Measurements from ENCODE around the gene DIS3. TPM values are rescaled to one million over a fixed set of nuclear protein-coding genes. Genes with fewer than 3 reads are reported as not detected.

DIS3 gene
- total and polyA plus RNA-seq, 2 of the 4 experiments (the other 2 are of a cell fraction) = 19.3 to 33.3 TPM

DNA sequence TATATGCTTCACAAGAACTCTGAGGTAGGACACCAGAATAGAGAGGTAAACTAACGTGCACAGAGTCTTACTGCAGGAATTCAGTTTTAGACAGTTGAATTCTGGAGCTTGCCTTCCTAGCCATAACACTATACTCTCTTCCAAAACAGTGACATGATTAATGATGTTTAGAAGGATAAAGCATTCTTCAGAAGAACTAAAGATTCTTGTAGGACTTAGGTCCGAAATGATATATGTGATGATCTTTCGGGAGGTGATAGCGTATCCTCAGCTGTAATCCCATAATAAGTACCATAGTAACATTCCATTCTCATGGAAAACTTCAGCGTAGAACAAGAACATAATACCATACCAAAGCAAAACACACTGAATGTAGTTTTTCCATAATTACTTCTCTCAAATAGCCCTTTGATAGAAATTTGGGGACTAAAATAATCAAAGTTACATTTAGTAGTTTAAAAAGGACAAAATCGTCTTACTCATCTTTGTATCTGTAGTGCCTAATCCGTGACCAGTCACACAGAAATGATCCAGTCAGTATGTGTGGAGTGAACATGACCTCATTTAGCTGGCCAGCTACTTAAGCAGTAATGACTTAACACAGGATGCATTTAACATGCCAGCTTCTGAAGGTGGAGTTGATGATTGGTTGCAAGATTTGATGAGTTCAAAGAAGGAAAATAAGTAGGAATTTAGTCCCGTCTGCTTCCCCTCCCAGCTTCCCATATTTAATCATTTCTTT, 38.6 kb upstream of the DIS3 start:
- Histone ChIP-seq H3K56ac (ENCODE audit: extremely low read depth, insufficient read depth, low read length) (no peak overlapping the region), H3K27me3 (ENCODE audit: control insufficient read depth, insufficient read depth, low read length) (no peaks in the 10 kb centered on the region), H4K91ac (ENCODE audit: insufficient read depth, low read depth, low read length) (no peak overlapping the region), H3K18ac (ENCODE audit: low read depth, low read length) (no peak overlapping the region), H3K9ac (ENCODE audit: low read depth, low read length) (no peak overlapping the region), H3K79me1 (ENCODE audit: low read depth in 1 of 2, low read length in 2 of 2) (no peaks in the 10 kb centered on the region; a peak in 2 of 4 replicates), H3K4me3 (ENCODE audit: insufficient read depth, low read depth, low read length) (no peak overlapping the region), H2BK15ac (ENCODE audit: low read depth, low read length) (no peak overlapping the region), H3K14ac (replicated peaks; ENCODE audit: low read depth, low read length) (no peak overlapping the region), H2AFZ (replicated peaks; ENCODE audit: low read length, poor library complexity) (no peak overlapping the region), H3K23ac (ENCODE audit: low read depth, low read length) (no peak overlapping the region), H3K9me1 (ENCODE audit: insufficient read depth, low read length) (no peaks in the 10 kb centered on the region), H3K4ac (ENCODE audit: low read depth, low read length) (no peak overlapping the region), H3K4me2 (ENCODE audit: low read depth, low read length) (no peak overlapping the region), H4K8ac (ENCODE audit: low read depth in 2 of 2, low read length in 2 of 2) (no peak overlapping the region), H2AK9ac (replicated peaks; ENCODE audit: low read depth, low read length, poor library complexity) (no peak overlapping the region), H2BK120ac (ENCODE audit: low read depth, low read length) (no peak overlapping the region), H3K9me3 (ENCODE audit: control insufficient read depth, insufficient read depth, low read length) (no peaks in the 10 kb centered on the region), H2BK5ac (ENCODE audit: low read depth, low read length, poor library complexity, severe bottlenecking) (no peak overlapping the region), H4K20me1 (ENCODE audit: insufficient read depth, low read length) (no peaks in the 10 kb centered on the region), H3K27ac (ENCODE audit: insufficient read depth, low read length) (no peak overlapping the region), H2AK5ac (ENCODE audit: low read depth, low read length) (no peak overlapping the region), H2BK20ac (ENCODE audit: low read depth, low read length) (no peak overlapping the region), H4K5ac (ENCODE audit: low read depth, low read length) (no peak overlapping the region), H3K36me3 (ENCODE audit: control insufficient read depth, insufficient read depth, low read length) (peaks cover 1% of the 10 kb centered on the region; the same call in 1 of the 2 replicates), H3K4me1 (ENCODE audit: control insufficient read depth, insufficient read depth, low read length) (no peaks in the 10 kb centered on the region)
- CTCF ChIA-PET = no interaction called here
- peak; percentile 51; the same call in 1 of the 2 replicates for ATAC-seq (ENCODE audit: low read depth)
- DNase-seq = peak; percentile 76
- in situ Hi-C loops (cut with MboI; ENCODE audit: low sequenced_read_pairs) (loop anchor here (25.0 kb wide), 1 partner anchor 892 kb away; no protein-coding TSS in a partner anchor), dilution Hi-C loops (cut with HindIII; ENCODE audit: low sequenced_read_pairs, unreplicated experiment) (no loop called here), intact Hi-C loops (cut with micrococcal nuclease) (no loop called here)
- POLR2A ChIA-PET (ENCODE audit: unreplicated experiment) = no interaction called here
- TF ChIP-seq, protein P1, sequence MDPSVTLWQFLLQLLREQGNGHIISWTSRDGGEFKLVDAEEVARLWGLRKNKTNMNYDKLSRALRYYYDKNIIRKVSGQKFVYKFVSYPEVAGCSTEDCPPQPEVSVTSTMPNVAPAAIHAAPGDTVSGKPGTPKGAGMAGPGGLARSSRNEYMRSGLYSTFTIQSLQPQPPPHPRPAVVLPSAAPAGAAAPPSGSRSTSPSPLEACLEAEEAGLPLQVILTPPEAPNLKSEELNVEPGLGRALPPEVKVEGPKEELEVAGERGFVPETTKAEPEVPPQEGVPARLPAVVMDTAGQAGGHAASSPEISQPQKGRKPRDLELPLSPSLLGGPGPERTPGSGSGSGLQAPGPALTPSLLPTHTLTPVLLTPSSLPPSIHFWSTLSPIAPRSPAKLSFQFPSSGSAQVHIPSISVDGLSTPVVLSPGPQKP (IDR thresholded peaks at IDR 0.05; ENCODE audit: borderline replicate concordance, low read depth, low read length) = no peak
- no peak for TF ChIP-seq MAFK (IDR thresholded peaks at IDR 0.05; ENCODE audit: low read depth, low read length)
- no peak for TF ChIP-seq BHLHE40 (IDR thresholded peaks at IDR 0.05; ENCODE audit: low read depth, low read length)
- no peak for TF ChIP-seq SMC3 (IDR thresholded peaks at IDR 0.05; ENCODE audit: low read depth, low read length)
- TF ChIP-seq POLR2A (IDR thresholded peaks at IDR 0.05; ENCODE audit: low read depth, low read length) = no peak
- no peak for TF ChIP-seq NFE2L2 (IDR thresholded peaks at IDR 0.05; ENCODE audit: low read depth, low read length)
- TF ChIP-seq MAZ (IDR thresholded peaks at IDR 0.05; ENCODE audit: borderline replicate concordance, low read depth, low read length) = no peak
- TF ChIP-seq CEBPB (IDR thresholded peaks at IDR 0.05; ENCODE audit: low read depth, low read length) = no peak
- TF ChIP-seq RAD21 (IDR thresholded peaks at IDR 0.05; ENCODE audit: low read length) = no peak
- no peak for TF ChIP-seq FOS (IDR thresholded peaks at IDR 0.05; ENCODE audit: low read depth, low read length)
- no TSS peak for BruUV-seq (replicated peaks)
- WGBS, 2 experiments (ENCODE audit: extremely low coverage in 2 of 2, insufficient read length in 1 of 2) = no CpG with 5 or more reads among the region's 8 CpGs
